ENCODE results near the gene ASMTL. TPM values are rescaled to one million over a fixed set of nuclear protein-coding genes. Genes with fewer than 3 reads are reported as not detected.

The ASMTL gene
- total and polyA plus RNA-seq, 2 of the 13 experiments (the other 11 are each of a cell fraction or from before 2014, with no cell fraction given), result 5.6 to 16.3 TPM

DNA sequence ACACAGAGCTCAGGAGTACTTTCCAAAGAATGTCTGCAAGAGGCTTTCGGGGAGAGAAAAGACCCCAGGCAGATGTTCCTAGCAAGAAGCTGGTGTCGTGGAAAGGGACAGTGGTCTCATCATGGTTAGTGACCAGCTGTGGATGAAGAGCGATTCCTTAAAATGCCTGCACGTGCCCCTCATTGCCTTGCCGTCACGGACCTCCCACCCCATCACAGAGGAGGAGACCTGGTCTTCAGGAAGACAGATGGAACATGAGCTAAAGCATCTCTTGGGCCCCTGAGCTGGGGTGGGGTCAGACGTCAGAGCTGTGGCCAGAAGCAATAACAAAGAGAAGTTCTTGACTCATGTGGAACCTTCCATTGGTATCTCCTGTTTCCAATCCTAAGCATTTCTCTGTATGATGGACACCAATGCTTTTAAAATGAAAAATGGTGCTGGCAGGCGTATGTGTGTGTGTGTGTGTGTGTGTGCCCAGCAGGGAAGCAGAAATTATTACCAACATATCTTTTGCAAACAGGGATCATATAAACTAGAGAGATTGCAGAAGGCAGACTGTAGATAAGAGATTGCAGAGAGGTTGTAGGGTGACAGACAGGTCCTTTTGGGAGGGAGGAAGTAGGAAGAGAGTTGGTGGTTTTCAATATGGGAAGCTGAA, 25.2 kb upstream of the ASMTL start:
- Histone ChIP-seq H3K79me2 (ENCODE audit: insufficient read depth, low read length) (no peaks in the 10 kb centered on the region), H3K4me3 (replicated peaks in 1 of 3; ENCODE audit: insufficient read depth in 1 of 3, low read depth in 2 of 3, low read length in 3 of 3) (no peak overlapping the region), H3K4me1 (ENCODE audit: insufficient read depth, low read length) (peaks cover 15% of the 10 kb centered on the region), H3K9me3 (ENCODE audit: low read length) (no peaks in the 10 kb centered on the region), H3K4me2 (ENCODE audit: low read depth, low read length) (no peak overlapping the region), H3K27ac (ENCODE audit: extremely low read length, insufficient read depth, low read length) (no peak overlapping the region), H3K9ac (ENCODE audit: insufficient read depth, low read depth, low read length) (no peak overlapping the region), H3K27me3 (ENCODE audit: control insufficient read depth in 1 of 2, insufficient read depth in 2 of 2, low read length in 2 of 2) (no peaks in the 10 kb centered on the region), H3K36me3 (replicated peaks in 1 of 2; ENCODE audit: control insufficient read depth in 1 of 2, insufficient read depth in 2 of 2, low read length in 2 of 2) (no peaks in the 10 kb centered on the region), H2AFZ (ENCODE audit: low read length) (no peak overlapping the region), H4K20me1 (ENCODE audit: insufficient read depth, low read length) (no peaks in the 10 kb centered on the region)
- in situ Hi-C loops (cut with HindIII; ENCODE audit: extremely low pct_ligation_motif_present, low pct_unique_long_range_greater_than_20kb), result no loop called here
- no peak for DNase-seq (ENCODE audit: low spot score)
- intact Hi-C loops (cut with micrococcal nuclease; ENCODE audit: unreplicated experiment), result no loop called here
- no peak for FAIRE-seq
- ChIA-PET CTCF (ENCODE audit: low intra/inter-chr PET ratio, low total read pairs) (no interaction called here), POLR2A (no interaction called here)
- 64% methylated on average over 8 of the region's 8 CpGs for WGBS (ENCODE audit: low lambda C conversion rate)
- ATAC-seq, result no peak
- no peak for TF ChIP-seq ATAD3A (CRISPR knock-in tag; IDR thresholded peaks at IDR 0.05)
- TF ChIP-seq ZNF354B (CRISPR knock-in tag; IDR thresholded peaks at IDR 0.05), result no peak
- TF ChIP-seq DNMT1 (CRISPR knock-in tag; IDR thresholded peaks at IDR 0.05), result no peak
- no TSS peak for BruUV-seq (replicated peaks)

DNA sequence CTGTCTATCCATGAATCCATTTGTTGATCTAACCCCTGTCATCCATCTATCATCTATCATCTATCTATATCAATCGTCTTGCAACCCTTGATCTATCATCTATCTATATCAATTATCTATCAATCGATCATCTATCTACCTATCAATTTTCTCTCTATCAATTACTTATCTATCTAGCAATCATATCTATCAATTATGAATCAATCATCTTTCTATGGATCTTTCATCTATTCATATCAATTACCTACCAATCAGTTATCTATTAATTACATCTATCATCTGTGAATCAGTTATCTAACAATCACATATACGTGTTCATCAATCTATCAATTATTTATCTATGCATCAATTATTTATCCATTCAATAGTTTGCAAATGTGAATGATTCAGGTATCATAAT, 24.5 kb upstream of the ASMTL start:
- CTCF ChIA-PET (ENCODE audit: low intra/inter-chr PET ratio, low total read pairs), result no interaction called here
- no peak for FAIRE-seq
- no TSS peak for BruUV-seq (replicated peaks)
- TF ChIP-seq, protein P1, sequence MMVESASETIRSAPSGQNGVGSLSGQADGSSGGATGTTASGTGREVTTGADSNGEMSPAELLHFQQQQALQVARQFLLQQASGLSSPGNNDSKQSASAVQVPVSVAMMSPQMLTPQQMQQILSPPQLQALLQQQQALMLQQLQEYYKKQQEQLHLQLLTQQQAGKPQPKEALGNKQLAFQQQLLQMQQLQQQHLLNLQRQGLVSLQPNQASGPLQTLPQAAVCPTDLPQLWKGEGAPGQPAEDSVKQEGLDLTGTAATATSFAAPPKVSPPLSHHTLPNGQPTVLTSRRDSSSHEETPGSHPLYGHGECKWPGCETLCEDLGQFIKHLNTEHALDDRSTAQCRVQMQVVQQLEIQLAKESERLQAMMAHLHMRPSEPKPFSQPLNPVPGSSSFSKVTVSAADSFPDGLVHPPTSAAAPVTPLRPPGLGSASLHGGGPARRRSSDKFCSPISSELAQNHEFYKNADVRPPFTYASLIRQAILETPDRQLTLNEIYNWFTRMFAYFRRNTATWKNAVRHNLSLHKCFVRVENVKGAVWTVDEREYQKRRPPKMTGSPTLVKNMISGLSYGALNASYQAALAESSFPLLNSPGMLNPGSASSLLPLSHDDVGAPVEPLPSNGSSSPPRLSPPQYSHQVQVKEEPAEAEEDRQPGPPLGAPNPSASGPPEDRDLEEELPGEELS (CRISPR knock-in tag; IDR thresholded peaks at IDR 0.05), result no peak
- TF ChIP-seq ZNF724P (CRISPR knock-in tag; IDR thresholded peaks at IDR 0.05; ENCODE audit: borderline replicate concordance) (no peak), MYNN (CRISPR knock-in tag; IDR thresholded peaks at IDR 0.05; ENCODE audit: low read depth) (no peak), TGIF2 (CRISPR knock-in tag; IDR thresholded peaks at IDR 0.05) (no peak), SP140L (CRISPR knock-in tag; IDR thresholded peaks at IDR 0.05; ENCODE audit: borderline replicate concordance) (no peak), MLLT10 (CRISPR knock-in tag; IDR thresholded peaks at IDR 0.05) (no peak), ZNF773 (CRISPR knock-in tag; IDR thresholded peaks at IDR 0.05; ENCODE audit: borderline replicate concordance) (no peak), ZFP90 (CRISPR knock-in tag; IDR thresholded peaks at IDR 0.05; ENCODE audit: borderline replicate concordance) (no peak), ZNF251 (CRISPR knock-in tag; IDR thresholded peaks at IDR 0.05) (no peak)
- TF ChIP-seq, protein P2, sequence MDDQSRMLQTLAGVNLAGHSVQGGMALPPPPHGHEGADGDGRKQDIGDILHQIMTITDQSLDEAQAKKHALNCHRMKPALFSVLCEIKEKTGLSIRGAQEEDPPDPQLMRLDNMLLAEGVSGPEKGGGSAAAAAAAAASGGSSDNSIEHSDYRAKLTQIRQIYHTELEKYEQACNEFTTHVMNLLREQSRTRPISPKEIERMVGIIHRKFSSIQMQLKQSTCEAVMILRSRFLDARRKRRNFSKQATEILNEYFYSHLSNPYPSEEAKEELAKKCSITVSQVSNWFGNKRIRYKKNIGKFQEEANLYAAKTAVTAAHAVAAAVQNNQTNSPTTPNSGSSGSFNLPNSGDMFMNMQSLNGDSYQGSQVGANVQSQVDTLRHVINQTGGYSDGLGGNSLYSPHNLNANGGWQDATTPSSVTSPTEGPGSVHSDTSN (CRISPR knock-in tag; IDR thresholded peaks at IDR 0.05; ENCODE audit: borderline replicate concordance), result no peak
- TF ChIP-seq, protein P3, sequence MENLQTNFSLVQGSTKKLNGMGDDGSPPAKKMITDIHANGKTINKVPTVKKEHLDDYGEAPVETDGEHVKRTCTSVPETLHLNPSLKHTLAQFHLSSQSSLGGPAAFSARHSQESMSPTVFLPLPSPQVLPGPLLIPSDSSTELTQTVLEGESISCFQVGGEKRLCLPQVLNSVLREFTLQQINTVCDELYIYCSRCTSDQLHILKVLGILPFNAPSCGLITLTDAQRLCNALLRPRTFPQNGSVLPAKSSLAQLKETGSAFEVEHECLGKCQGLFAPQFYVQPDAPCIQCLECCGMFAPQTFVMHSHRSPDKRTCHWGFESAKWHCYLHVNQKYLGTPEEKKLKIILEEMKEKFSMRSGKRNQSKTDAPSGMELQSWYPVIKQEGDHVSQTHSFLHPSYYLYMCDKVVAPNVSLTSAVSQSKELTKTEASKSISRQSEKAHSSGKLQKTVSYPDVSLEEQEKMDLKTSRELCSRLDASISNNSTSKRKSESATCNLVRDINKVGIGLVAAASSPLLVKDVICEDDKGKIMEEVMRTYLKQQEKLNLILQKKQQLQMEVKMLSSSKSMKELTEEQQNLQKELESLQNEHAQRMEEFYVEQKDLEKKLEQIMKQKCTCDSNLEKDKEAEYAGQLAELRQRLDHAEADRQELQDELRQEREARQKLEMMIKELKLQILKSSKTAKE (CRISPR knock-in tag; IDR thresholded peaks at IDR 0.05; ENCODE audit: borderline replicate concordance), result no peak

More for the DNA sequence above, 24.5 kb upstream of the ASMTL start:
- H4K20me1 ChIP-seq (ENCODE audit: insufficient read depth, low read length), result no peaks in the 10 kb centered on the region
- H3K36me3 ChIP-seq (replicated peaks in 1 of 2; ENCODE audit: control insufficient read depth in 1 of 2, insufficient read depth in 2 of 2, low read length in 2 of 2), result no peaks in the 10 kb centered on the region
- POLR2A ChIA-PET, result no interaction called here
- H3K27me3 ChIP-seq (ENCODE audit: control insufficient read depth in 1 of 2, insufficient read depth in 2 of 2, low read length in 2 of 2), result no peaks in the 10 kb centered on the region
- H3K9me3 ChIP-seq (ENCODE audit: low read length), result no peaks in the 10 kb centered on the region
- DNase-seq (ENCODE audit: low spot score) (no peak), ATAC-seq (no peak)
- no peak overlapping the region for H3K4me2 ChIP-seq (ENCODE audit: low read depth, low read length)
- no peak overlapping the region for H3K27ac ChIP-seq (ENCODE audit: extremely low read length, insufficient read depth, low read length)
- no peak overlapping the region for H3K9ac ChIP-seq (ENCODE audit: insufficient read depth, low read depth, low read length)
- in situ Hi-C loops (cut with HindIII; ENCODE audit: extremely low pct_ligation_motif_present, low pct_unique_long_range_greater_than_20kb), result no loop called here
- no peak overlapping the region for H2AFZ ChIP-seq (ENCODE audit: low read length)
- peaks cover 13% of the 10 kb centered on the region for H3K4me1 ChIP-seq (ENCODE audit: insufficient read depth, low read length)
- H3K79me2 ChIP-seq (ENCODE audit: insufficient read depth, low read length), result no peaks in the 10 kb centered on the region
- WGBS (ENCODE audit: low lambda C conversion rate), result 26% methylated on average over 3 of the region's 3 CpGs
- H3K4me3 ChIP-seq (replicated peaks in 1 of 3; ENCODE audit: insufficient read depth in 1 of 3, low read depth in 2 of 3, low read length in 3 of 3), result no peak overlapping the region
- intact Hi-C loops (cut with micrococcal nuclease; ENCODE audit: unreplicated experiment), result no loop called here
